Thyroid gland (tissue), 4 donors: ENCODE data around the gene FAM43A.

ENCODE experiments used
- CTCF ChIP-seq, 6 experiments: fragments of 200-600 bp in 3 of 6; fragments of 450-650 bp in 3 of 6; sonication (generic) in 3 of 6; IDR thresholded peaks; one replicate each; pipeline ENCODE4 v1.5.1; 2016 to 2019; ENCODE audit warnings: antibody characterized with exemption in 6 of 6, mild to moderate bottlenecking in 2 of 6, inconsistent platforms in 1 of 6, moderate library complexity in 1 of 6
- POLR2A ChIP-seq, 2 donors: fragments of 450-650 bp; IDR thresholded peaks; one replicate each; pipeline ENCODE4 v1.6.1; 2017; ENCODE audit warnings: antibody characterized with exemption in 2 of 2, mild to moderate bottlenecking in 2 of 2, moderate library complexity in 1 of 2

- TF ChIP-seq CTCF (IDR thresholded peaks at IDR 0.05) = no peak
- no peak for TF ChIP-seq POLR2A (IDR thresholded peaks at IDR 0.05)
Measured at GRCh38 chr3:194714137-194714455, 28.4 kb downstream of the FAM43A start.
